Brain microvascular endothelial cell (primary cell): Measurements from ENCODE around the gene INPP4B.
A peak's percentile ranks its signal among the peaks of the same experiment; 100 is the strongest.

Source experiments
- DNase-seq: peaks from one replicate; pipeline ENCODE4 v3.0.0-alpha.2; 2020
- H3K27ac ChIP-seq: fragments of 250-450 bp; sonication (Bioruptor Pico); 2 replicates; pipeline ENCODE4 v1.5.1; 2020; ENCODE audit warnings: mild to moderate bottlenecking, moderate library complexity
- H3K27me3 ChIP-seq: fragments of 250-450 bp; sonication (Bioruptor Pico); replicated peaks from 2 replicates; pipeline ENCODE4 v1.5.1; 2020; ENCODE audit warnings: mild to moderate bottlenecking
- H3K36me3 ChIP-seq: fragments of 250-450 bp; sonication (Bioruptor Pico); replicated peaks from 2 replicates; pipeline ENCODE4 v1.5.1; 2020; ENCODE audit warnings: mild to moderate bottlenecking
- H3K4me3 ChIP-seq: 2 replicates; pipeline ENCODE4 v1.5.1; 2011; ENCODE audit warnings: low read depth, mild to moderate bottlenecking, control low read depth, low read length, moderate library complexity
- CTCF ChIP-seq: IDR thresholded peaks from 2 replicates; pipeline ENCODE4 v1.5.1; 2011; ENCODE audit warnings: low read depth, mild to moderate bottlenecking, moderate library complexity, low read length, control low read depth, inconsistent platforms; ENCODE audit errors: missing control alignments
- in situ Hi-C: cut with HindIII; loops from 2 replicates; pipeline ENCODE4 v1.10.0; 2017; ENCODE audit warnings: low sequenced_read_pairs, low pct_ligation_motif_present

The INPP4B gene

GRCh38 chr4:142312391-142312790, 533.7 kb downstream of the INPP4B start:
- Histone ChIP-seq H3K27ac (no peak overlapping the region), H3K4me3 (no peak overlapping the region), H3K36me3 (no peaks in the 10 kb centered on the region), H3K27me3 (no peaks in the 10 kb centered on the region)
- no peak for TF ChIP-seq CTCF
- no peak for DNase-seq
- in situ Hi-C loops, result no loop called here

GRCh38 chr4:142311916-142312315, 534.2 kb downstream of the INPP4B start:
- H3K27ac ChIP-seq, result no peak overlapping the region
- TF ChIP-seq CTCF, result no peak
- no peak for DNase-seq
- no peaks in the 10 kb centered on the region for H3K36me3 ChIP-seq
- no peak overlapping the region for H3K4me3 ChIP-seq
- in situ Hi-C loops, result no loop called here
- no peaks in the 10 kb centered on the region for H3K27me3 ChIP-seq

GRCh38 chr4:142309772-142310171, 536.3 kb downstream of the INPP4B start:
- no peaks in the 10 kb centered on the region for H3K36me3 ChIP-seq
- H3K4me3 ChIP-seq, result no peak overlapping the region
- in situ Hi-C loops, result no loop called here
- no peak for TF ChIP-seq CTCF
- no peak for DNase-seq
- no peak overlapping the region for H3K27ac ChIP-seq
- H3K27me3 ChIP-seq, result no peaks in the 10 kb centered on the region

- in situ Hi-C loops, result no loop called here
- TF ChIP-seq CTCF, result no peak
- no peak overlapping the region for H3K4me3 ChIP-seq
- H3K27me3 ChIP-seq, result no peaks in the 10 kb centered on the region
- no peak for DNase-seq
- no peak overlapping the region for H3K27ac ChIP-seq
- H3K36me3 ChIP-seq, result no peaks in the 10 kb centered on the region
Measured at GRCh38 chr4:142307857-142308256, 538.2 kb downstream of the INPP4B start.

- in situ Hi-C loops, result no loop called here
- no peak for TF ChIP-seq CTCF
Measured at GRCh38 chr4:142297313-142297712, 548.8 kb downstream of the INPP4B start.

GRCh38 chr4:142293536-142293935, 552.6 kb downstream of the INPP4B start:
- peak; percentile 56 for DNase-seq
- in situ Hi-C loops, result no loop called here

More at GRCh38 chr4:142297313-142297712, 548.8 kb downstream of the INPP4B start:
- no peak for DNase-seq
- H3K27me3 ChIP-seq, result no peaks in the 10 kb centered on the region
- no peak overlapping the region for H3K4me3 ChIP-seq
- H3K27ac ChIP-seq, result no peak overlapping the region
- H3K36me3 ChIP-seq, result no peaks in the 10 kb centered on the region

More at GRCh38 chr4:142293536-142293935, 552.6 kb downstream of the INPP4B start:
- Histone ChIP-seq H3K27me3 (no peaks in the 10 kb centered on the region), H3K36me3 (no peaks in the 10 kb centered on the region), H3K4me3 (no peak overlapping the region), H3K27ac (no peak overlapping the region)
- TF ChIP-seq CTCF, result no peak
